NCI-H1092 treated with DMSO at 0.1 percent for 48 hours (cell line): ENCODE data around the gene LTBP2.

Source experiments
- DNase-seq: peaks from one replicate; lab custom pipeline; 2025; lab: John Stamatoyannopoulos, UW

Gene LTBP2

DNA sequence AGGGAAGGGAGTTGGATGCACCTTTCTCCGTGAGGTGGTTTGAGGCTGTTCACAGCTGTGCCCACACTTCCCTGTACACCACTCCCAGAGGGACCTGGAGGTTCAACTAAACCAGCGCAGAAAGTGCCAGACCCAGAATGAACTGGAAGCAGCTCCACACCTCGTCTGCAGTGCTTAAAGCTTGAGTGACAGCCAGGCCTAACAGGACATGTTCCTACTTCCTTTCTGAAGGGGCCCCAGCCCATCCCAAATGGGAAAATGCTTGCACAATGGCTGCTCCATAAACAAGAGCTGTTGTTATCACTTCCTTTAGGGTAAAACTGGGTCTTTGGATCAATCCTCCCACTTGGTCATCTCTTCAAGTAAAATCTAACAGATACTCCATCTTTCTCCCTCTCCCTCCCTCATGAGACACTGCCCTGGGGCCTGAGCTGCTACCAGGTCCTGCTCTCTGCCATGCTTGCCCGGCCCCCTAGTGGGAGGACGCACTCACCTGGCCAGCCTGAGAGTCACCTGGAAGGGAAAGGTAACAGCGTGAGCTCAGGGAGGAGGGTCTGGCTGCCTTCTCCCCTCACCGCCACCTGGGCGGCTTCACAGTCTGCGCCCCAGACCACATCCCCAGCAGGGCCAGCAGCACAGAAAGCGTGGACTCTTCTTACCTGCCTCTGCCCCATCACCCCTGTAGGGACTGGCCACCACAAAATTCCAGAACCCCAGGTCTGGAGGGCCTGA lies 85.0 kb downstream of the LTBP2 start:
- no peak for DNase-seq

DNA sequence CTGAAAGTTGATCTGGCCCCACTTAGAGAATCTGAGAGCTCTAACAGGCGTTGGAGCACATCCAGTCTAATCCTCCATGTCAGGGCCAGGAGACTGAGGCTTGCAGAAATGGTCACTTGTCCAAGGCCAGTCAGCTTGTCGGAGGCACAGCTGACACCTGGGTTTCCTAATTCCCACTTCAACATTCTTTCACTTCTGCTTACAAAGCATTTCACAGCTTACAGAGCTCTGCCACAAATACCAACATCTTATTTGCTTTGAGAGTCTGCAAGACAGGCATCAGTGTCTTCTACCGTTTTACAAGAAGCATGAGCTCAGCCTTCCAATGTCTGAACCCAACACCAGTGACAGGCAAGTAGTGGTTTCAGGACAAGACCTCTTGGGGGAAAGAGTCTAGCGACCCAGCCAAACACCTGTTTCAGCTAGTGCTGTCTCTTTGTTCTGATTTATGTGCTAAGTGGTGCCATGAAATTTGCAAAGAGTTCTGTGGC lies 86.6 kb downstream of the LTBP2 start:
- no peak for DNase-seq

DNA sequence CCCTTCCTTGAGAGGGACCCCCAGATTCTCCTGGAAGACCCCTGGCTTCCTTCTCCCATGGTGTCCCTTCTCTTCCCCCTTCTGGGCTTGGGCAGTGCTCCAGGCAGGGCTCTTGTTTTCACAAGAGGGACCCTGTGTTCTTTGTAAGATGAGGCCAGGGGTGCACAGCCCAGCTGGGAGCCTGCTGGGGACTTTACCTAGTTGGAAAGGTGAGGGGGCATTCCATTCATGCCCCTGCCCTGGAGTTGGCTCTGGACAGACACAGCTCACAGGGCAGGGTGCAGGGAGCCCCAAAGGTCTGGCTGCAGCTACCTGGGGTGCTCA lies 87.3 kb downstream of the LTBP2 start:
- no peak for DNase-seq

DNA sequence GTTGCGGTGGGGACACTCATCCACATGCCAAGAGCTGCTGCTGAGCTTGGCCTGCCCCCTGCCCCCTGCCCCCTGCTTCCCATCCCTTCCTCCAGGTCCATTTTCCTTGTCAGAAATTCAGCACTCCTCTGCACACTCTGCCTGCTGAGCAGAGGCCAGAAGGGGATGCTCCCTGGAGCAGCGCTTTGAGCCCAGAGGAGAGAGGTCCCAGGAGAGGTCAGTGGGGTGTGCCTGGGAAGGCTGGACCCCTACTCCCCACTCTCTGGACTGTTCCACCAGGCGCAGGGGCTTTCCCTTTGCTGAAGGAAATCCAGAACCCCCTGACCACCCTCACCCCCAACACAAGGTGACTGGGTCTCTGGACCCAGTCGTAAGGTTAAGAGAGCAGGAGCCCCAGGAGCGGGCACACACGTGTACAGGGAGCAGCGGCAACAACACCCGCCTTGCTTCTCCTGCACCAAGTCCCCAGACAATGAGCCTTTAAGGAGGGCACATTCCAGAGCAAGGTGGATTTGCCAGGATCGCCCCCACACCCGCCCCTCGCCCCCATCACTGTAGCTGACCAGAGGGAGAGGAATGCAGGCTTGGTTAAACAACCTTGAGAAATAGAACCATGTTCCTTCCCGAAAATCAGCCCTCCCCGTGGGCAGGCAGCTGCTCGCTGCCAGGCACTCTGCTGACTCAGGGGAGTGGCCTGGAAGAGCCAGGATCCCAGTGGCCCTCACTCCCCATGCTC lies 87.8 kb downstream of the LTBP2 start:
- DNase-seq: no peak

DNA sequence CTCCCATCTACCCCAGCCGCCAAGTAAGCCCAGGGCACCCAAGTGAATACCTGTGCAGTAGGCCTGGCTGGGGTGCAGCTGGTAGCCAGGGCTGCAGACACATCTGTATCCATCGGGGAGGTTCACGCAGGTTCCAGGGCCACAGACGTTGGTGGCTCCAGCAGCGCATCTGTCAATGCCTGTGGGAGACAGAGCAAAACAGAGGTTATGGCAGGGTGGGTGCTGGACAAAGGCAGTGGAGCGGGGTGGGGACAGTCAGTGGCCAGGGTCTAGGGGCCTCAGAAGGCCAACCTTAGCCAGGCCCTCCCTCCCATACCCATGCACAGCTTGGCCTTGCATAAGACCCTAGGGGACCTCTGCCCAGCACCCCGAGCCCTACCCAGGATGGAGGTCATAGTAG lies 89.3 kb downstream of the LTBP2 start:
- DNase-seq: no peak

DNA sequence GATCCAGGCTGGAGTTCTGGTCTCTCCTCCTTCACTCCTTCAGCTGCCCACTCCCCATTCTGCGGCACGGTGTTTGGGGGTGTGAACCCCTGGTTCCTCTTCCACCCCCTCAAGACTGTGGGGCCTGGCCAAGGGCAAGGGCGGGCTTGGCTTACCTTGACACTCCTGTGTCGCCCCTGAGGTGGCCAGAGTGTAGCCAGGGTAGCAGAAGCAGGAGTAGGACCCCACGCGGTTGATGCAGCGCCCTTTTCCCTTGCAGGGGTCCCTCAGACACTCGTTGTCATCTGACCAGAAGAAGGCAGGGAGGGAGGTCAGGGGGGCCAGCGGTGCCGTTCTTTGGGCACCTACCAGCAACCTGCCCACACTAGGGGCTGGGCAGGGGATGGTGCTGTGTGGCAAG lies 90.3 kb downstream of the LTBP2 start:
- DNase-seq: no peak

DNA sequence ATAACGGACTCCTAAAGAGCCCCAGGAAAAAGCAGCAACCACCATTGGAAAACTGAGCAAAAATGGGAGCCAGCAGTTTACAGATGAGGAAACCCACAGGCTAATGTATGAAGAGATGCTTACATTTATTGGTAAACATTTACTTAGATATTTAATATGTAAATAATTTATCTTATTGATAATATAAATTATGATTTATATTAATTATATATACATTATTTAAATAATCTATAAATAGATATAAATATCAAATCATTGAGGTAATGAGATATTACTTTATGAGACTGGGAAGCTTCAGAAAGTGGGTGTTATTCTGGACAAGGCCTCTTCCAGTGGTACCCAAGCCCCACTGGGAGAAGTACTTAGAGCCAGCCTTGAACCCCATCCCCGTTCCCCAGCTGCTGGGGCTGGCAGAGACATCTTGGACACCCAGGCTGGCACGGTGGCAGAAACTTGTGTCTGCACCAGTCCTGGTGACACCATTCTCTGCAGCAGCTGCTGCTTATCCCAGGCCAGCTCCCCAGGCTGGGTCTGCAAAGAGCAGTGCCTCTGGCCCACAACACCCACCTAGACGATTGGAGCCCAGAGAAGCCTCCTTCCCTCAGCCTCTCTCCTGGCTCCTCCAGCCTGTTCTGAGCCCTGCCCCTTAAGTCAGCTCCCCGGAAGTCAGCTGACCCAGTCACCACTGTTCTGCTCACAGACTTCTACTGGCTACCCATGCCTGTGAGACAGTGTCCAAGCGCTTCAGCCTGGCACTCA lies 92.5 kb downstream of the LTBP2 start:
- DNase-seq: no peak

DNA sequence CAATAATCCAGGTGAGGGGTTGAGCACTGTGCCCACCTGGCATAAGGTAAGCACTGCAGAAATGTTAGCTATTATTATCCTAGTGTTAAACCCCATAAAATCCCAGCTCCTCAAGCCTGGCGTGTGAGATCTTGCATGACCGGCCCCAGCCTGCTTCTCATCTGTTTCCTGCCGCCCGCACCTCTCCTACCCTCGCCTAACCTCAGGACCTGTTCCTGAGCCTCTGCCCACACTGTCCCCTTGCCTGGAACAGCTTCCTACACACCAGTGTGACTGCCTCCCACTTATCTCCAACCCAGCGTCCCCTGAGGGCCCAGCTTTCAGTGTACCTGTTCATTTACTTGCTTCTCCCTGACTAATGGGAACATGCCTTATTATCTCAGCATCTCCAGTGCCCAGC lies 93.8 kb downstream of the LTBP2 start:
- no peak for DNase-seq

DNA sequence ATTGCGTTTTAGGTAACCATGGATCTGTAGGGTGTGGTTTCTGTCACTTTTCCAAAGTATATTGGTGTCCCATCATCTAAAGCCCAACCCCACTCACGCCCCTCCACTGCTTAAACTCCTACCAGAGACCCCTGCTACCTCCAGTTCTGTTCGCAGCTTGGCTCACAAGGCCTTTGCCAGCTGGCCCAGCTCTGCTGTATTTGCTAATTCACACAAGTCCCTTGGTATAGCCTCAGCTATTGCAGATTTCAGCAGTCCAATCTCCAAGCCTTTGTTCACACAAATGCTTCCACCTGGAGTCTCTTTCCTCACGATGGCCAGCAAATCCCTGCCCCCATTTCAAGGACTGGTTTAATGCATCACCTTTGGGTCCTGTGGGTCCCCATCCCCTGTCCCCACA lies 94.3 kb downstream of the LTBP2 start:
- DNase-seq: no peak

DNA sequence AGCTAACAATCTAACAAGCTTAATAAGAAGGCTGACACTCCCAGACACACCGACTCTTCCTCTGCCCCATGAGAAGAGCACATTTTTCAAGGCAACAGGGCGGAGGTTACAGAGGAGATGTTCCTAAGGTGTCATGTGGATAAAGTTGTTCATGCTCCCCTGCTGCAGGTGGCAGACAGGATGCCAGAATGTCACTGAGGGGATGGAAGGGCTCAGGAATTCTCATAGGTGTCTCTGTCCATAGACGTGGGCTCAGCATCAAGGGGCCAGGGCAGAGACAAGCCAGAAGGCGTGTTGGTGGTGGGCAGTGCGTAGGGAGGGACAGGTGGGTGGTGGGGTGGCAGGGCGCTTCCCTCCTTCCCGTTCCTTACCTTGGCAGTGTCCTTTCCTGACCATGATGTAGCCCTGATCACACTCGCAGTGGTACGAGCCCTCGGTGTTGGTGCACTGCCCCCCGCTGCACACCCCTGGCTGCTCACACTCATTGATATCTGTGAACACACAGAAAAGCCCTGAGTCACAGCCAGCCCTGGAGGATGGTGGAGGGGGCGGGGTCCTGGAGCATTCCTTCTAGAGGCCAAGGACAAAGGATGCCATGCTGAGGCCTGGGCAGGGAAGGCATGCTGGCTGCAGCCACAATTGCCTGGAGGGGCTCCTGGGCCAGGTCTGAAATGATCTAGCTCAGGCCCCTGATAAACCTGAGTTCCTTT lies 95.4 kb downstream of the LTBP2 start:
- no peak for DNase-seq

DNA sequence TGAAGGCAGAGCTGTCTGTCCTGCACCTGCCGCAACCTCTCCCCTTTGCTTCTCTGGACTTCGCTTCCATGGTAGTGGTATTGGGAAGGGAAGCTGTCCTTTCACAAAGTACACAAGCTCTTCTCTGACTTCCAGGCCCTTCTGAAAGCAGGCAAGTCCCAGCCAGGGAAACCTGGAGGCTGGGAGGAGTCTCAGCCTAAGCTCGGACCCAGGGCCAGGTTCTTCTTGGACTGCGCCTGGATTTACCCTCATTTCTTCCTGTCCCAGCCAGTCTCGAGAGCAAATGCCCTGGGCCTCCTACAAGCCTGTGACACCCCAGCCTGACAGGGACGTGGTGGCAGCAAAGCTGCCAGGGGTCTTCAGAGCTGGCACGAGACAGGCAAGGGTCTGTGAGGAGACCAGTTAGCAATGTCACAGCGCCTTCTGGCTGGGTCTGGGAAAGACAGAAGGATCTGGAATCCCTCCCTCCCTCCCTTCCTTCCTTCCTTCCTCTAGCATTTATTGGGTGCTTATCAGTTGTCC lies 96.1 kb downstream of the LTBP2 start:
- DNase-seq: no peak

DNA sequence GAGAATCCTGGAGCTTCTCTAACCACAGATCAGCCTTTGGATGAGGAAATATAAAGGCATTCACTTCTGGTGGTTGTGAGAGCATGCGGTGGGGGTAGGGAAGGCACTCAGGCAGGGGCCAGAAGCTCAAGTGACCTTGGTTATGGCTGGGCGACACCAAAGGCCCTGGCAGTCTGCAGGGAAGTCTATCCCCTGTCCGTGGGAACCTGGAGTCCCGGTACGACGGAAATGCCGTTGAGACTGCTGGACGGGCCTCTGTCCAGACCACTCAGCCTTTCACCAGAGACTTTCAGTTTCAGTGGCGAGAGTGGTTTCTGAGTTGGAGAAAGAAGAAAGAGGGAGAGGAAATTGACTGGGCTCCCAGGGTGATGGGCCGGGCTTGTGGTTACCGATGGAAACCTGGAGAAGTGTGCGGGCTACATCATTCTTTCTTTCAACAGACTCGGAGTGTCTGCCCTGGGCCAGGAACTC lies 97.5 kb downstream of the LTBP2 start:
- DNase-seq: no peak

DNA sequence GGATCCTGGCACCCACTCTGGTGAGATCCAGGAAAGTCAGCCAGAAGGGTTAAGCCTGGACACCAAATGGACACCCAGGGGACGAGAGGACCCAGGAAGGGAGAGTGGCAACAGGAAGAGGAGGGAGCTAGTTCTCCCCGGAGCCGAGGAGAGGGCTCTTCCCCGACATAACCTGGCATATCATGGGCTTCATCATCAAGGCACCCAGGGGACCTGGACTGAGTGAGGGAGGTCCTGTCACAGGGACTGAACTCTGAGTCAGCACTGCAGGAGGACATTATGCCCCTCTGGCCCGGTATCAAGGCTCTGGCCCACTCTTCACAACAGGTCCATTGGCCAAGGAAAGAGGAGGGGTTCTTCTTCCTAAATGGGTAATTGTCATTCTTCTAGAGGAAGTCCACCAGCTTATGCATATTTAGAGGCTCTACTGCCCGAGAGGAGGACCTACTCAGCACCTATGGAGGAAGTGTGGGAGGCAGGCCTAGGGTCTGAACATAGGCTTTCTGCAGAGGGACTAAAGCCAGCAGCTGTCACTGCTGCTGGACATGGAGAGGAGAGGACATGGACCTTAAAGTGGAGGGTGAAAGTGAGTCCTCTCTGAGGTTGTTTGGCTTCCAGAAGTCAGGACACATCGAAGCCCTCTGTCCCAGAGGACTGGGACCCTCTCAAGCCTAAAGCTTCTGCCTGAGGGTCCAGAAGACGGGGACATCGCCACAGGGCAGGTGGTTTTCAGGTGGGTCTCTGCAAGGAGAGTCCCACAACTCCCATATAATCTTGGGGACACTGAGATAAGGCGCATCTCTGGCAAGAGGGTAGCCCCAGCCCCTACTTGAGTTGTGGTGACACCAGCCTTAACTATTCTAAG lies 99.8 kb downstream of the LTBP2 start:
- DNase-seq: no peak

DNA sequence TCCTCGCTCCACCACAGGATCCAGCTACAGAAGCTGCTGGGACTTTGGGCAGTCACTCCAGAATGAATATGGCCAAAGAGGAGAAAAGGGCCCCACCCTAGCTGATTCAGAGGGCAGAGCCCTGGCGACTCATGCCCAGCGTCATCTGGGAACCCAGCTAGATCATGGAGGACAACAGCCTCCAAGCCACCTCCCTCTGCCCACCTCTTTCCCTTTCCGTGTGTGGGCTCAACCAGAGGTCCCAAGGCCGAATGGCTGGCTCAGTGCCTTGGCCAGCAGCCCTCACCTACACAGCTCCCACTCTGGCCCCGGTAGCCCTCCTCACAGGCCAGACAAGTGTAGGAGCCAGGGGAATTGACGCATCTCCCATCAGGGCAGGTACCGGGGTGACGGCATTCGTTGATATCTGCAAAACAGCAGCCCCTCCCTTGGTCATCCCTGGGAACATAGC lies 101.1 kb downstream of the LTBP2 start:
- DNase-seq: no peak

DNA sequence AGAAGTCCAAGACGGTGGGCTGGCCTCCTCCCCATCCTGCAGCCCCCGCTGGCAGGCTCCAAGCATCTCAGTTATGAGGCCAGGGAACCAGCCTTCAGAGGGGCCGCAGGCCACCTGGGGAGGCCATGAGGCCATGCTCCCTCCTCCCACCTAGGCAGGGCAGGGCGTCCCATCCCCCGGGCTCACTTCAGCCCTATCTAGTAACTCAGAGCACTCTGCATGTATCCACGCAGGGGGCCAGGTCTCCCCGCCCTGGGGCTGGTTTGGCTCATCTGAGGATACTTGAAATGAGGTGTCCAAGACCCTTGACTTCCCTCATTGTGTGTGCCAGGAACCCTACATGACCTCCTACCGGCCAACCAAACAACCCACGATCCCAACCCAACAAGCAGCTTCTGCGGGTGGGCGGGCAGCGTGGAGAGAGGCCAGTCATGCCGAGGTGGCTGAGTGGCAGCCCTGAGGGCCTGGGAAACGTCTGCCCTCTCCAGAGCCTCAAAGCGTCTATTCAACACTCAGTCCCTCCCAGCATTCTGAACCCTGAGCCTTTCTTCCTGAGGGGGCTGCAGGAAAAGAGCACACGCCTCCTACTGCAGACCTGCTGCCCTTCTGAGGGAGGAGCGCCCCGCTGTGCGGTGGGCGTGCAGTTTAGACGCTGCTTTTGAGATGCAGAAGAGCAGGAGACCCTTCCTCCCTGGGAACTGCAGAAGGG lies 101.7 kb downstream of the LTBP2 start:
- DNase-seq: no peak

DNA sequence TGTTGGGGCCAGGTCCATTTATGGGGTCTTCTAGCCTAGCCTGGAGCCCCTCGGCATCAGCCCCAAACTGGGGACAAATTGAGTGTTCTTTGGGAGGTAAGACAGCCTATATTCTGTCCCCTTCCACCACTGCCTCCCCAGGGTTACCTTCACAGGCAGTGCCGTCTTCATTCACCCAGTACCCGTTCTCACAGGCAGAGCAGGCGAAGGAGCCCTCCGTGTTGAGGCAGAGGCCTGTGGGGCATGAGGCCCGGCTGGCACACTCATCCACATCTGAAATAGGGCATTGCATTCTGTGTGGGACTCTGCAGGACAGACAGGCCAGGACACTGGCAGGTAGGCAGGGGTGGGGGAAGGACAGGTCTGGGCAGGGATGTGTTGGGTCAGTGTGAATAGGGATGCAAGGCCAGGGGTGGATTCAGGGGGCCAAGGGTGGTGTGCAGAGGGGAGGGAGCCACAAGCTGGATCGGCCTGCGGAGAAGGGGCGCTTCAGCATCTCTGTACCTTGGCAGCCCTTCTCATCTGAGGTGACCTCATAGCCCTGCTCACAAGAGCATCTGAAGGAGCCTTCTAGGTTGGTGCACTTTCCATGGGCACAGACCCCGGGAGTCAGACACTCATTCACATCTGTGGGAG lies 102.3 kb downstream of the LTBP2 start:
- no peak for DNase-seq

DNA sequence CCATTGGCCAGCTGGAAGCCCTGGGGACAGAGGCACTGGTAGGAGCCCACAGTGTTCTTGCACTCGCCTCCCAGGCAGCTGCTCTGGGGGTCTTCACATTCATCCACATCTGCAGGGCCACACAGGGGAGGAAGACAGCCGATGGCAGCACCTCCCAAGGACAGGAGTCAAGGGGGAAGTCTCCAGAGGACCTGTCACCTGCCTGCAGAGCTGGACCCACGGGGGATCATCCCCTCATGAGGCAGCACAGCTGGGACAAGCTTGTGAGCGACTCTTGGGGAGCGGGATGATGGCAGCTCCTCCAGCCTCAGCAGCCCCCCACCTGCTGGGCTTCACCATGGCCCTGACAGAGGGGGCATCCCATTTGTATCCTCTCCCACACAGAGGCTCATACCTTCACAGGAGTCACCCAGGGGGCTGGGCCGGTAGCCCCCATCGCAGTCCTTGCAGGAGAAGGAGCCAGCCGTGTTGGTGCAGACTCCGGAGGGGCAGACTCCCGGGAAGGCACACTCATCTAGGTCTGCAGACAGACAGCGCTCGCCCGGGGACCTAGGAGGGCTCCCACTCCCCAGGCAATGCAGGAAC lies 103.1 kb downstream of the LTBP2 start:
- DNase-seq: no peak

DNA sequence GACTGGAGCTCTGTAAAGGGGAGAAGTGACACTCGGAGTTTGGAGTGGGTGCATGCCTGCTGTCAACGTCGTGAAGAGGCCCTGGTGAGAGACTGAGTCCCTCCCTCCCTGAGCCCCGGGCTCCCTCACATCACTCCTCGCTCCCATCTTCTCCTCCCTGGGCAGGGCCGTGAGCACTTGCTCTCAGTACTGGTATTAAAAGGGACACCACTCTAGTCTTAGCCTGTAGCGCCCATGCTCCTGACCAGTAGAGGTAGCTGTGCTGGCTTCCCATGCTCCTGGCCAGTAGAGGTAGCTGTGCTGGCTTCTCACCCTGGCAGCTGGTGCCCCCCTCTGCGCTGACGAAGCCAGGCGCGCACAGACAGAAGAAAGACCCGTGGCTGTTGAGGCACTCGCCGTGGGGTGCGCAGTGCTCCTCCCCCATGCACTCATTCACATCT lies 103.7 kb downstream of the LTBP2 start:
- peak; percentile 39 for DNase-seq

DNA sequence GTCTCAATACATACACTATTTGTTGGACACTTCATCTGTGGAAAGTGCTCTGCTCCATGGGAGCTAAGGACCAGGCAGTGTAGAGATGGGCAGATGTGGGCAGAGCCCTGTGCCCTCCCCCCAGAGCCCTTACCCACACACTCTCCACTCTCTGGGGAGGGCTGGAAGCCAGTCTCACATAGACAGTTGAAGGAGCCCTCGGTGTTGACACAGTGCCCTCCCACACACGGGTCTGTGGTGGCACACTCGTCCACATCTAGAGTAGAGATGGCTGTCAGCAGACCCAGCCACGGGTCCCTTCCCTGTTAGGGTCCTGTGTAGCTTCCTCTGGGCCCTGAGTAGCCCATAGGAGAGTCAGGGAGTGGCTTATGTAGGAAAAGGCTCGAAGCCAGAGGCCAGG lies 104.2 kb downstream of the LTBP2 start:
- no peak for DNase-seq
